NCI-H2227 treated with DMSO at 0.1 percent for 48 hours (cell line): Measurements from ENCODE around the gene RIPPLY3.
"Not testable (repeated sequence)": the region's sequence is repeated elsewhere in the genome, so short reads cannot be mapped to it uniquely, and the experiment has no call there.

Experiments
- DNase-seq: peaks from one replicate; lab custom pipeline; 2025; lab: John Stamatoyannopoulos, UW

RIPPLY3 gene

GRCh38 chr21:36981049-36981391, 25.5 kb upstream of the RIPPLY3 start:
- no peak for DNase-seq

- no peak for DNase-seq
Measured at GRCh38 chr21:36981977-36982700, 24.4 kb upstream of the RIPPLY3 start.

DNA sequence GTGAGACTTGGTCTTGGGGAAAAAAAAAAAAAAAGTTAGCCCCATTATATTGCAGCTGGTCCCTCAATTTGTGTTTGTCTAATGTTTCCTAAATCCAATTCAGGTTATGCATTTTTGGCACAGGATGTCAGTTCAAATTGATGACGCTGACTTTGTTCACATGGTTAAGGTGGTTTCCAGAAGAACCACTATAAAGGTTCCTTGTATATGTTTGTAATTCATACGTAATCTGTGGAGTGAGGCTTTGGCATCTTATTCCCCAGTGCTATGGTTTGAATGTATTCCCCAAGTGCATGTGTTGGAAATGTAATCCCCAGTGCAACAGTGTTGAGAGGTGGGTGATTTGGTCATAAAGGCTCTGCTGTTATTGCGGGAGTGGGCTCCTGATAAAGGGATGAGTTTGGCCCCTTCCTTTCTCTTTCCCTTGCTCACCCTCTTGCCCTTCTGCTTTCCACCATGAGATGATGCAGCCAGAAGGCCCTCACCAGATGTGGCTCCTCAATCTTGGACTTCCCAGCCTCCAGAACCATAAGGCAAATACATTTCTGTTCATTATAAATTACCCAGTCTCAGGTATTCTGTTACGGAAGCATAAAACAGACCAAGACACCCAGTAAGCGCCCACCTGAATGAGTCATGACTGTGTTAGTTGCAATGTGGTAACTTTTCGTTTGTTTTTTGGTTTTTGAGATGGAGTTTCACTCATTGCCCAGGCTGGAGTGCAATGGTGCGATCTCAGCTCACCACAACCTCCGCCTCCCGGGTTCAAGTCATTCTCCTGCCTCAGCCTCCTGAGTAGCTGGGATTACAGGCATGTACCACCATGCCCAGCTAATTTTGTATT, 20.5 kb upstream of the RIPPLY3 start:
- DNase-seq = no peak

- DNase-seq = no peak
Measured at GRCh38 chr21:36987845-36988244, 18.7 kb upstream of the RIPPLY3 start.

DNA sequence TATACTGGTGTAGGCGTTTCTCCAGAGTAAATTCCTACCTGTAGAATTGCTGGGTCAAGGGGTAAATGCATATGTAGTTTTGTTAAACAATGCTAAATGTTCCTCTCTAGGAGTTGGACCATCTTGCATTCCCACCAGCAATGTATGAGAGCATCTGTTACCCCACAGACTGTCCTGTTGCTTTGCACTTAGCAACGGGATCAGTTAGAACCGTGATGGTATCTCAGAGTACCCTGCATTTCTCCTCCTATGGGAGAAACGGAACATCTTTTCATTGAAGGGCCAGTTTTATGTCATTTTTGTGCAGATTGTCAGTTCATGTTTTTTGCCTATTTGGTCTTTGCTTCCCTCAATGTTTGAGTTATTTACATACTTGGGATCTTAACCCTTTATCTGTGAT, 18.0 kb upstream of the RIPPLY3 start:
- DNase-seq = no peak

GRCh38 chr21:36989199-36989698, 17.3 kb upstream of the RIPPLY3 start:
- DNase-seq = not testable (repeated sequence)

- DNase-seq = peak; percentile 95
Measured at GRCh38 chr21:36989699-36990507, 16.6 kb upstream of the RIPPLY3 start.

DNA sequence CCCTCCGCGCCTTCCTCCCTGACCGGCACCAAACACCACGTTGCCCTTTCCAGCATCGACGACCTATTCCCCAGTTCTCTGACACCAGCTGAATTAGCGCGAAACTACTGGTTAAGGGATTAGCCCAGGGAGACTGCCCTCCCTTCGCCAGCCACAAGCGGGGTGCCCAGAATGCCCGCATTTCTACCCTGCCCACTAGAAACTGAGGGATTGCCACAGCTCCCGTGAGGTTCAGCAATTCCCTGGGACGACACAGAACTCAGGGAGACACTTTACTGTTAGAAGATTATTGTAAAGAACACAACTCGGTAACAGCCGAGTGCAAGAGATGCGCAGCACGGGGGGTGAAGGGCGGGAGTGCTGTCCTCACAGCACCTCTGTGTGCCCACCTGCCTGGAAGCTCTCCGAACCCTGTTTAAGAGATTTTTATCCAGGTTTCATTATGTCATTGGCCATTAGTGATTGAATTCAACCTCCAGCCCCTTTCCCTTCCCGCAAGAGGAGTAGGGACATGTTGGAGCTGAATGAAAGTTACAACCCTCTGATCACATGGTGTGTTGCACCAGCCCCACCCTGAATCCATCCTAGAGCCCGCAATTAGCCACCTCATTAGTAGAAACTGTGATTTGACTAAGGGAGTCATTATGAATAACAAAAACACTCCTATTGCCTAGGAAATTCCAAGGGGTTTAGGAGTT, 15.8 kb upstream of the RIPPLY3 start:
- DNase-seq = no peak

DNA sequence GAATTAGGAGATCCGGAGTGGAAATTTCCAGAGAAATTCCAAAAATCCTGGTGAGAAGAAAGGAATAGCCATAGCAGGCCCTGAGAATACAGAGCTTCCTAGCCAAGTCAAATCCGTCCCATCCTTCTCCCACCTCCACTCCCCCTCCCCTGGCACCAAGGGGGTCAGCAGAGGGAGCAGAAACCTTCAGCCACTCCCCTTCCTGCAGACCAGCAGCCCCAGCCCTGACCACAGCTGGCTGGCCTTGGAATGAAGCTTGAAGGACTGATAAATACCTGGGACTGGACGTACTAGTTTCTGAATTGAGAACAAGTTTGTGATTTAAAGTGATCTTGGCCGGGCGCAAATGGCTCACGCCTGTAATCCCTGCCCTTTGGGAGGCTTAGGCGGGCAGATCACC, 13.8 kb upstream of the RIPPLY3 start:
- DNase-seq = no peak

DNA sequence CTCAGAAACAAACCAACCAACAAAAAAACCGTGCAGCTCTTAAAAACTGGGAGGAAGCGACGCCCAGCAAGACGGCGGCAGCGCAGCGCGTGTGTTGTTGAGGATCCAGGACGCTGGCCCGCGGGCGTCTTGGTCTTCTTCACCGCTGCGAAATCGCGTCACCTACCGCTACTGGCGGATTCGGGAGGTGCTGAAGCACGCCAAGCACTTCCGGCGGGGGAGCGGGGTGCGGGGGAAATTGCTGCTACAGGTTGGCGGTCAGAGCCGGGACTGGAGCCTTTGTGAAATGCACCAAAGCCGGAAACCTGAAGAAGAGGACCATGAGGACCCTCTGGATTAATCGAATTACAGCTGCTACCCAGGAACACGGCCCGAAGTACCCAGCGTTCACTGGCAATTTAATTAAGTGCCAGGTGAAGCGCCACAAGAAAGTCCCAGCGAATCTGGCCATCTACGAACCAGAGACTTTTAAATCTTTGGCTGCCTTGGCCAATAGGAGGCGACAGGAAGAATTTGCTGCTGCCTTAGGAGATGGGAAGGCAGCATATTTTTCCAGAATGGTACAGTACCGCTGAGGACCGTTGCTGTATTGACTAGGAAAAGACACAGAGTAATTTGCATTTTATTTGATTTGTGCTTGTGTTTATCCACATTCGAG, 11.9 kb upstream of the RIPPLY3 start:
- no peak for DNase-seq

DNA sequence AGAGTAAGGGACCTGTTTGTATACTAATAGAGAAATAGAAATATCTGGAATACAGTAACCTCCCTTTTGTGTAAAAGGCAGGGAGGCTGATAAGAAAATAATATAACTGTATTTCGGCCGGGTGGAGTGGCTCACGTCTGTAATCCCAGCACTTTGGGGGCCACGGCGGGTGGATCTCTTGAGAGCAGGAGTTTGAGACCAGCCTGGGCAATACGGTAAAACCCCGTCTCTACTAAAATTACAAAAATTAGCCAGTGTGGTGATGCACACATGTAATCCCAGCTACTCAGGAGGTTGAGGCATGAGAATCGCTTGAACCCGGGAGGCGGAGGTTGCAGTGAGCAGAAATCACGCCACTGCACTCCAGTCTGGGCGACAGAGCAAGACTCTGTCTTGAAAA, 11.2 kb upstream of the RIPPLY3 start:
- DNase-seq = not testable (repeated sequence)

DNA sequence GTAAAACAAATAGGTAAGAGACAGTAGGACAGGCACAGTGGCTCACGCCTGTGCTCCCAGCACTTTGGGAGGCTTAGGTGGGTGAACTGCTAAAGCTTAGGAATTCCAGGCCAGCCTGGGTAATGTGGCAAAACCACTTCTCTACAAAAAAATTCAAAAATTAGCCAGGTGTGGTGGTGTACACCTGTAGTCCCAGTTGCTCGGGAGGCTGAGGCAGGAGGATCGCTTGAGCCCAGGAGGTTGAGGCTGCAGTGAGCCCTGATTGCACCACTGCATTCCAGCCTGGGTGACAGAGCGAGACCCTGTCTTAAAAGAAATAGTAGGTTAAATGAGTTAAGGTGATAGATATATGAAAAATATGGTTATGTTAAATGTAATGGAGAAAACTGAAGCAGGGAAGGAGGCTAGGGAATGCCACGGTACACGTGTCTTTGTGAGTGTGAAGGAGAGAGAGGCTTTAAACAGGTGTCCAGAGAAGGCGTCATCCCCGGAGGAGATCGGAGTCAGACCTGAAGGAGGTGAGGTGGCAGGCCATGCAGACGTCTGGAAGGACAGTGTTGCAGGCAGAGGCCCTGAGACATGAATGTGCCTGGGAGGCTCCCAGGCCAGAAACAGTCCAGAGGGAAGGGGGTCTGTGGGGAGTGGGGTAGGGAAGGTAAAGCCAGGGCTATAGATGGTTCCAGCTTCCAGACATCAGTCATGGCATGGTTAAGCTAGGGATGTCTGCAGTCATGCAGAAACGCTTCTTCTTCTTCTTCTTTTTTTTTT, 7.2 kb upstream of the RIPPLY3 start:
- DNase-seq = no peak

DNA sequence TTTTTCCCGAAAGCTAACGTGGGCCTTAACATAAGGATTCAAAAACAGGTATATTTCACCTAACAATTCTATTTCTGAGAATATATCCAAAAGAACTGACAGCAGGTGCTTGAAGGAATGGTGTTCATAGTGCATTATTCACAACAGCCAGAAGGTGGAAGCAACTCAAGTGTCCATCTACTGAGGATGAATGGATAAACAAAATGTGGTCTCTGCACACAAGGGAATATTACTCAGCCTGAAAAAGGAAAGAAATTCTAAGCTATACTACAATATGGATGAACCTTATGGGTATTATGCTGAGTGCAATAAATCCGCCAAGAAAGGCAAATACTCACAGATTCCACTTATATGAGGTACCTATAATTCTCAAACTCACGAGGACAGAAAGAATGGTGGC, 6.1 kb upstream of the RIPPLY3 start:
- no peak for DNase-seq

DNA sequence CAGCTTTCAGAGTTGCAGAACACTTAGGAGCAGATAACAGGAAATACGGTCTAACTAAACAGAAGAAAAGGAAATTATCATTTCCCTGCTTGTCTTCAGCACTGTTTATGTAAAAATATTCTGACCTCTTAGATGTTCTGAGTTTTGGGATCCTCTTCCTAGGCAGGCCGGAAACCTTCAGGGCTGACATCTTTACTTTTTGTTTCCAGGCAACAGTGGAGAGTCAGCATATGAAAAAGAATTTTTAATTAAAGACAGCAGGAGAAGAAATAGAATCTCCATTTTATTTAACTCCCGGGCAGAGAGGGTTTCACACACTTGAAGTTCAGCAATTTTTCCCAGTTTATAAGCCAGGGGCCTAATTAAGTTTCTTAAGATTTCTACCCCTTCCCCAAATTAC, 5.1 kb upstream of the RIPPLY3 start:
- no peak for DNase-seq

DNA sequence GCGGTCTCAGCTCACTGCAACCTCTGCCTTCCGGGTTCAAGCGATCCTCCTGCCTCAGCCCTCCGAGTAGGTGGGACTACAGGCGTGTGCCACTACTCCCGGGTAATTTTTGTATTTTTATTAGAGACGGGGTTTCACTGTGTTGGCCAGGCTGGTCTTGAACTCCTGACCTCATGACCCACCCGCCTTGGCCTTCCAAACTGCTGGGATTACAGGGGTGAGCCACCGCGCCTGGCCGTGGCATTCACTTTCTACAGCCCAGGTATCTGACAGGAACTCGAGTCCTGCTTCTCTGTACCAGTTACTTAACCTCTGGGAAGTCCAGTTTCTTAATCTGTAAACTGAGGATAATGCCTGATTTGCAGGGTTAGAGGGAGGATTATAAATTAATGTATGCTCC, 3.7 kb upstream of the RIPPLY3 start:
- not testable (repeated sequence) for DNase-seq

GRCh38 chr21:37003917-37004316, 2.6 kb upstream of the RIPPLY3 start:
- not testable (repeated sequence) for DNase-seq

GRCh38 chr21:37005548-37006485, 685 bp upstream of the RIPPLY3 start:
- no peak for DNase-seq

DNA sequence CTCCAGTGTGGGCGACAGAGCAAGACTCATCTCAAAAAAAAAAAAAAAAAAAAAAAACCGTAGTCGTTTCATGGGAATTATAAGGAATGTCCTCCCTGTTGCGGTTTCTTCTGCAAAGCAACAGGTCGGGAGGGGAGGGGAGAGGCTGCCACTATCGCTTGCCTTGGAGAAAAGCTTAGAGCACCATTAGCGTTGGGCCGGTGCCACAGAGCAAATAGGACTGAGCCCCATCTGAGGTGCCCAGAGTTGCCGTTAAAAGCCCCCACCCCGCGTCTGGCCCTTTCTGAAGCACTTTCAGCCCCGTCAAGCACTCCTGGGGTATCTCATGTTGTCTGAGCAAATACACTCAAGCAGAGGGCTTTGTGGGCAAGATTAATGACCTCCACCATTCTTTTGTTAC, 2.2 kb downstream of the RIPPLY3 start:
- DNase-seq = peak; percentile 12

GRCh38 chr21:37009740-37010341, 3.3 kb downstream of the RIPPLY3 start:
- DNase-seq = peak; percentile 84
